ENCODE measurements around the gene MAVS. TPM values are rescaled to one million over a fixed set of nuclear protein-coding genes. Genes with fewer than 3 reads are reported as not detected.

The MAVS gene
- total RNA-seq, 4 donors from 2014 or later, result 39.6 to 94.4 (median 69.7) TPM

DNA sequence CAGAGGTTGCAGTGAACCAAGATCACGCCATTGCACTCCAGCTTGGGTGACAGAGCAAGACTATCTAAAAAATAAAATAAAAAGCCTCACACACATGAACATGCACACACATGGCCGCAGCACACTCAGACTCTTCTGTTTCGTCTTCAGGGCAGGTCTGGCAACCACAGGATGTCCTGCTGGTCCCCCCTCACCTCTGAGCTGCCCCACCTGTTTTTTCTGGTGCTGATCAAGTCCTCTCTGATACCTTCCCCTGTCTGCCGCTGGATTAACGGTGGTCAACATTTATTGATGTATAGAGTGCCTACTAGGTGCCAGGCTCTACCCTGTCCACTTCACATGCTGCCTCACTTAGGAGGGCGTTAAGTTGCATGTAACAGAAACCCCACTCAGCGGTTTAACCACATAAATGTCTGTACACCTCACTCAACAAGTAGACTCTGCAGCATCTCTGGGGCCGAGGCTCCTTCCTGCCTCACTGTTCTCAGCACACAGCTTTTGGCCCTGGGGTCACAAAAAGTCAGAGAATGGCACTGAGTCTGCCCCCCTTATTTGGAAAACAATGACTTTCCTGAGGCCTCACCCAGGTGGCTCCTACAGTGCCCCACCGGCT lies 30.8 kb upstream of the MAVS start:
- H3K4me3 ChIP-seq, result no peak overlapping the region
- H3K4me1 ChIP-seq, result peaks cover 0 to 31% (median 6%) of the 10 kb centered on the region in 4 donors
- H3K27me3 ChIP-seq, result no peaks in the 10 kb centered on the region
- H3K36me3 ChIP-seq, result no peaks in the 10 kb centered on the region
- H3K9me3 ChIP-seq, result no peaks in the 10 kb centered on the region
- H3K27ac ChIP-seq, result peak overlapping the region in 1 of 4 donors; percentile 42
- TF ChIP-seq, protein P1, sequence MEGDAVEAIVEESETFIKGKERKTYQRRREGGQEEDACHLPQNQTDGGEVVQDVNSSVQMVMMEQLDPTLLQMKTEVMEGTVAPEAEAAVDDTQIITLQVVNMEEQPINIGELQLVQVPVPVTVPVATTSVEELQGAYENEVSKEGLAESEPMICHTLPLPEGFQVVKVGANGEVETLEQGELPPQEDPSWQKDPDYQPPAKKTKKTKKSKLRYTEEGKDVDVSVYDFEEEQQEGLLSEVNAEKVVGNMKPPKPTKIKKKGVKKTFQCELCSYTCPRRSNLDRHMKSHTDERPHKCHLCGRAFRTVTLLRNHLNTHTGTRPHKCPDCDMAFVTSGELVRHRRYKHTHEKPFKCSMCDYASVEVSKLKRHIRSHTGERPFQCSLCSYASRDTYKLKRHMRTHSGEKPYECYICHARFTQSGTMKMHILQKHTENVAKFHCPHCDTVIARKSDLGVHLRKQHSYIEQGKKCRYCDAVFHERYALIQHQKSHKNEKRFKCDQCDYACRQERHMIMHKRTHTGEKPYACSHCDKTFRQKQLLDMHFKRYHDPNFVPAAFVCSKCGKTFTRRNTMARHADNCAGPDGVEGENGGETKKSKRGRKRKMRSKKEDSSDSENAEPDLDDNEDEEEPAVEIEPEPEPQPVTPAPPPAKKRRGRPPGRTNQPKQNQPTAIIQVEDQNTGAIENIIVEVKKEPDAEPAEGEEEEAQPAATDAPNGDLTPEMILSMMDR (IDR thresholded peaks at IDR 0.05), result no peak
- no peak for TF ChIP-seq POLR2A (IDR thresholded peaks at IDR 0.05)
- peak in 2 of 3 donors; percentile 34 to 43 for DNase-seq

DNA sequence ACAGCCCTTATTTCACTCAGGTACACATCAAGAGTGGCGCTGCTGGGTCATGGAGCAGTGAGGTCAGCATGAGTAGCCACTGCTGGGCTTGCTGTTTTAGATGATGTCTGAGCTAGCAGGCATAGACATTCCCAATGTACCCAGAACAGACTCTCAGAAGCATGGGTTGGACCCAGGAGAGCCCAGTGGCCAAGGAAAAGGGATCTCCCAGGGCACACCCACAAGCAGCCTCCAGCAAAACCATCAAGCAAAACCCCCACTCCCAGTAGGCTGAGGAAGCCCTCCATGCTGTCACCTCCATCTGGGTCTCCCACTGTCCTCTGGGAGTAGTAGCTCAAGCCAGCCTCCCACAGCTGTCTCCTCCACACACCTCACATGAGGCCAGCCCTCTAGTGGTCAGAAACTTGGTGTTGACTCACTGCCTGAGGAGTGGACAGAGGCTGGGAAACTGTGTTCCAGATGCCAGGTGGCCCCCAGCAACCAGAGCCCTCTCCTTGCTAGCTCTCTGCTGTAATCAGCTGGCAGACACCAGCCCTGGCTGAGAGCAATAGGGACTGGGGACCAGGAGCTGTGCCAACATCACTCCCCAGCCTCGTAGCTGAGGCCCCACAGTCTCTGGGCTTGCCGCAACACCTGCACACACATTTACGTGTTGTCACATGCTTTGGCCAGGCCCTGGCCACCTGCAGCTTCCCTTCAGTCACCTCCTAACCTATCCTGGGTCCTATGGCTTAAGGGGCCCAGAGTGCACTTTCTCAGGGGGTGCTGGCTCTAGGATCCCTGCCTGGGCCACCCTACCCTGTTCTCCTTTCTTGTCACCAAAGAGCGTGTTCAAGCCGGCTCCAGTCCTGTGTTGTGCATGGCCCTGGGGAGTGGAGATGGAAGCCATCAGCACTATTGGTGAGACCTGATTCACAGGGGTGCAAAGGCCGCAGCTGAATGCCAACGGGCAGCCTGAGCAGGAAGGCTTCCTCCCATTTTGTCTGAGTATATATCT lies 28.2 kb upstream of the MAVS start:
- Histone ChIP-seq H3K4me3 (no peak overlapping the region), H3K9me3 (no peaks in the 10 kb centered on the region), H3K27me3 (no peaks in the 10 kb centered on the region), H3K27ac (peak overlapping the region; percentile 17 to 95 (median 58)), H3K4me1 (peaks cover 0 to 15% (median 6%) of the 10 kb centered on the region in 4 donors), H3K36me3 (peaks cover 0 to 16% (median 0%) of the 10 kb centered on the region in 3 donors)
- TF ChIP-seq POLR2A (IDR thresholded peaks at IDR 0.05), result peak in 1 of 2 donors; percentile 14
- TF ChIP-seq, protein P1 (IDR thresholded peaks at IDR 0.05), result peak in 5 of 6 experiments; percentile 29 to 84 (median 80)
- peak in 2 of 3 donors; percentile 74 to 85 for DNase-seq

DNA sequence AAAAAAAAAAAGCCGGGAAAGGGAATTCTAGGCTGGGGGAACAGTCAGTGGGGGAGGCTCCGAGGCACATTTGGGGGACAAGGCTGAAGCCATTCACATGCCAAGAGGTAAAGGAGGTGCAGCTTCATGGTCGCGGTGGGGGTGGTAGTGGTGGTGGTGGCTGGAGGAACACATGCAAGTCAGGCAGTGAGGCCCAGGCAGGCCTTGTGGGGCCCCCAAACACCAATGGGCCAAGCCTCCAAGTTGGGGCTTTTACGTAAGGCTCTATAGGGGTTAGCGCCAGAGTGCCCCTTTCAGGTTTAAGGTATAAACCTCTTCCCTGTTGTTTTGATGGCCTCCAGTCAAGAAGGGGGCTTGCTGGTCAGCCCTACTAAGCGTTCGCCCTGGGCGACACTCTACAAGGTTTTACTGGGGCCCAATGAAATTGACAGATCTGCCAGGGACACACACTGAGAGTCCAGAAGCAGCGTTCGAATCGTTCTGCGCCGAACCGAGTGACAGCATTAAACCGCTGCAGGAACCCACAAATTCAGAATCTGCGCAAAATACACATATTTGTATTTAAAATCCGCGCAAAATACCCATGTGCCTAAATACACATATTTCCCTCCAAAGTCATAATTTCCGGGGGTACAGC lies 27.1 kb upstream of the MAVS start:
- Histone ChIP-seq H3K9me3 (no peaks in the 10 kb centered on the region), H3K27ac (peak overlapping the region; percentile 93 to 99 (median 96)), H3K4me1 (peaks cover 0 to 12% (median 6%) of the 10 kb centered on the region in 4 donors), H3K4me3 (peak overlapping the region; percentile 60 to 93 (median 70)), H3K27me3 (no peaks in the 10 kb centered on the region), H3K36me3 (peaks cover 0 to 27% (median 0%) of the 10 kb centered on the region in 3 donors)
- TF ChIP-seq, protein P1 (IDR thresholded peaks at IDR 0.05), result no peak
- no peak for TF ChIP-seq POLR2A (IDR thresholded peaks at IDR 0.05)
- DNase-seq, result peak in 1 of 3 donors; percentile 49

DNA sequence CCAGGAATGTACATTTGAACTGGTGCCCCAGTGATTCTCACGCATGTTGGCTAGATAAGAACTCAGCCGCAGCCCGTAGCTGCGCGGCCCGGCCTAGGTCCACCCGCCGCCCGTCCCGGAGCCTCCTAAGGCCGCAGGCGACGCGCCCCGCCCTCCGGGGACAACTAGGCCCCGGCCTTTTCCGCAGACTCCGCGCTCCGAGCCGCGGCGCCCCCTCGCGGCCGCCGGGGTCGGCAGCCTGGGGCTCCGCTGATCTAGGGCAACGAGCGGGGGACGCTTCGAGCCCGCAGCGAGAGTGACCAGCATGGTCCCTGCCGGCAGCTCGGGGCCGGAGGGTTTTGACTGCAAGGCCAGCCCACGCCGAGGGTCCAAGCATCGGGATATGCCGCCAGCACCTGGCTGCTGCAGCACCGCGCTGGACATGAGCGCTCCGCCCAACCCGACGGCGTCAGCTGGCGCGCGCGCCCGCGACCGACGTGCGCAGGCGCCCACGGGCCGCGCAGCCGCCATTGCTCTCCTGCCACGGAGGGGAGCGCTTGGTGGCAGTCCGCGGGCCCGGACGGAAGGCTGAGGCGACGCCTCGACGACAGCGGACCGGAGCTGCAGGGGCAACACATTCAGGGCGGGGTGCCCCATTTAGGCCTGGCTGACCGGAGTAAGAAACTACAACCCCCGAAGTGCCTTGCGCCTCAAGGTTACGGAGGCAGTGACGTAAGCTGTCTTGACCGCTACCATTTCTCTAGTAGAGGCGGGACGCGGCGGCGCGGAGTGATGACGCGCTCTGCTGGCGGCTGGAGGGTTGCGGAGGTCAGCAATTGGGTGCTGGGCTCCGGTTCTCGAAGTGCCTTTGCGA lies 26.4 kb upstream of the MAVS start, which contains the start of gene AP5S1:
TSS of gene AP5S1 (plus strand) at position 500 of the 853 bp plus-strand sequence. CDS start 1,571 bp downstream, outside the sequence.
- Histone ChIP-seq H3K27me3 (no peaks in the 10 kb centered on the region), H3K27ac (peak within 1 kb of the TSS; percentile 93 to 99 (median 96)), H3K4me3 (peak within 1 kb of the TSS; percentile 60 to 93 (median 70)), H3K36me3 (peaks cover 0 to 32% (median 0%) of the 10 kb centered on the region in 3 donors), H3K9me3 (no peaks in the 10 kb centered on the region), H3K4me1 (peaks cover 0 to 12% (median 6%) of the 10 kb centered on the region in 4 donors)
- TF ChIP-seq, protein P1 (IDR thresholded peaks at IDR 0.05), result peak; percentile 95 to 100 (median 100)
- TF ChIP-seq POLR2A (IDR thresholded peaks at IDR 0.05), result peak; percentile 60 to 78
- DNase-seq, result peak; percentile 98 to 99 (median 99)
